Measurements from ENCODE around the gene TUBA3C.
"Not testable (repeated sequence)": the region's sequence is repeated elsewhere in the genome, so short reads cannot be mapped to it uniquely, and the experiment has no call there.

The TUBA3C gene

GRCh38 chr13:19181621-19182485 lies at the start of gene TUBA3C:
TSS of gene TUBA3C (minus strand) at chr13:19181824. CDS start at chr13:19181747, 77 bp downstream.
- TF ChIP-seq TCF4 (CRISPR knock-in tag; IDR thresholded peaks at IDR 0.05; ENCODE audit: borderline replicate concordance) (no peak), PPARA (CRISPR knock-in tag; IDR thresholded peaks at IDR 0.05; ENCODE audit: borderline replicate concordance) (no peak), TOX (CRISPR knock-in tag; IDR thresholded peaks at IDR 0.05; ENCODE audit: borderline replicate concordance) (no peak), POU6F1 (CRISPR knock-in tag; IDR thresholded peaks at IDR 0.05; ENCODE audit: borderline replicate concordance, low read depth) (no peak), CREB5 (CRISPR knock-in tag; IDR thresholded peaks at IDR 0.05; ENCODE audit: low read depth) (no peak), ZNF70 (CRISPR knock-in tag; IDR thresholded peaks at IDR 0.05) (no peak), ZFP3 (CRISPR knock-in tag; IDR thresholded peaks at IDR 0.05) (no peak), ZNF8 (CRISPR knock-in tag; IDR thresholded peaks at IDR 0.05) (no peak), BACH2 (CRISPR knock-in tag; IDR thresholded peaks at IDR 0.05; ENCODE audit: borderline replicate concordance) (no peak), ZNF565 (CRISPR knock-in tag; conservative IDR thresholded peaks at IDR 0.05; ENCODE audit: low read depth) (no peak)
- no peak for ATAC-seq

GRCh38 chr13:19207413-19207812 lies 25.8 kb upstream of the TUBA3C start:
- not testable (repeated sequence) for ATAC-seq

GRCh38 chr13:19192622-19193021 lies 11.0 kb upstream of the TUBA3C start:
- not testable (repeated sequence) for ATAC-seq

- not testable (repeated sequence) for ATAC-seq
Observed at GRCh38 chr13:19189911-19190310, 8.3 kb upstream of the TUBA3C start.

- not testable (repeated sequence) for ATAC-seq
Observed at GRCh38 chr13:19189368-19189767, 7.7 kb upstream of the TUBA3C start.

GRCh38 chr13:19185865-19186645 lies 4.4 kb upstream of the TUBA3C start:
- ATAC-seq: no peak

GRCh38 chr13:19185086-19185864 lies 3.7 kb upstream of the TUBA3C start:
- ATAC-seq: no peak
- TF ChIP-seq POU6F1 (CRISPR knock-in tag; IDR thresholded peaks at IDR 0.05; ENCODE audit: borderline replicate concordance, low read depth) (no peak), PATZ1 (CRISPR knock-in tag; IDR thresholded peaks at IDR 0.05; ENCODE audit: borderline replicate concordance) (no peak), TCF4 (CRISPR knock-in tag; IDR thresholded peaks at IDR 0.05; ENCODE audit: borderline replicate concordance) (no peak), TOX (CRISPR knock-in tag; IDR thresholded peaks at IDR 0.05; ENCODE audit: borderline replicate concordance) (no peak), ZC3H10 (CRISPR knock-in tag; IDR thresholded peaks at IDR 0.05) (no peak), ZNF8 (CRISPR knock-in tag; IDR thresholded peaks at IDR 0.05) (no peak), ISL1 (CRISPR knock-in tag; IDR thresholded peaks at IDR 0.05) (no peak), ZNF565 (CRISPR knock-in tag; conservative IDR thresholded peaks at IDR 0.05; ENCODE audit: low read depth) (no peak), CSDC2 (CRISPR knock-in tag; IDR thresholded peaks at IDR 0.05) (no peak), CSRNP3 (CRISPR knock-in tag; IDR thresholded peaks at IDR 0.05) (no peak)

More at GRCh38 chr13:19185865-19186645, 4.4 kb upstream of the TUBA3C start:
- TF ChIP-seq OSR1 (CRISPR knock-in tag; IDR thresholded peaks at IDR 0.05): no peak
- no peak for TF ChIP-seq GLIS3 (CRISPR knock-in tag; IDR thresholded peaks at IDR 0.05)
- no peak for TF ChIP-seq BACH2 (CRISPR knock-in tag; IDR thresholded peaks at IDR 0.05; ENCODE audit: borderline replicate concordance)
- TF ChIP-seq PPARA (CRISPR knock-in tag; IDR thresholded peaks at IDR 0.05; ENCODE audit: borderline replicate concordance): no peak
- TF ChIP-seq ZNF565 (CRISPR knock-in tag; conservative IDR thresholded peaks at IDR 0.05; ENCODE audit: low read depth): no peak
- no peak for TF ChIP-seq TOX (CRISPR knock-in tag; IDR thresholded peaks at IDR 0.05; ENCODE audit: borderline replicate concordance)
- no peak for TF ChIP-seq ISL1 (CRISPR knock-in tag; IDR thresholded peaks at IDR 0.05)
- TF ChIP-seq ZC3H10 (CRISPR knock-in tag; IDR thresholded peaks at IDR 0.05): no peak
- no peak for TF ChIP-seq RARB (CRISPR knock-in tag; IDR thresholded peaks at IDR 0.05)

Measured in SK-N-SH treated with all-trans-retinoic acid at 6 μM for 48 hours (cell line).